Stimulated activated CD8-positive, alpha-beta memory T cell treated with anti-CD3 and anti-CD28 coated beads, Interleukin-15, amount 100 ng/mL, for 4 hours (primary cell): ENCODE results near the gene WDR6.

Experiments
- DNase-seq, 2 donors: peaks; one replicate each; pipeline ENCODE4 v3.0.0-alpha.2; 2020; ENCODE audit warnings: low read depth in 2 of 2

The WDR6 gene, protein sequence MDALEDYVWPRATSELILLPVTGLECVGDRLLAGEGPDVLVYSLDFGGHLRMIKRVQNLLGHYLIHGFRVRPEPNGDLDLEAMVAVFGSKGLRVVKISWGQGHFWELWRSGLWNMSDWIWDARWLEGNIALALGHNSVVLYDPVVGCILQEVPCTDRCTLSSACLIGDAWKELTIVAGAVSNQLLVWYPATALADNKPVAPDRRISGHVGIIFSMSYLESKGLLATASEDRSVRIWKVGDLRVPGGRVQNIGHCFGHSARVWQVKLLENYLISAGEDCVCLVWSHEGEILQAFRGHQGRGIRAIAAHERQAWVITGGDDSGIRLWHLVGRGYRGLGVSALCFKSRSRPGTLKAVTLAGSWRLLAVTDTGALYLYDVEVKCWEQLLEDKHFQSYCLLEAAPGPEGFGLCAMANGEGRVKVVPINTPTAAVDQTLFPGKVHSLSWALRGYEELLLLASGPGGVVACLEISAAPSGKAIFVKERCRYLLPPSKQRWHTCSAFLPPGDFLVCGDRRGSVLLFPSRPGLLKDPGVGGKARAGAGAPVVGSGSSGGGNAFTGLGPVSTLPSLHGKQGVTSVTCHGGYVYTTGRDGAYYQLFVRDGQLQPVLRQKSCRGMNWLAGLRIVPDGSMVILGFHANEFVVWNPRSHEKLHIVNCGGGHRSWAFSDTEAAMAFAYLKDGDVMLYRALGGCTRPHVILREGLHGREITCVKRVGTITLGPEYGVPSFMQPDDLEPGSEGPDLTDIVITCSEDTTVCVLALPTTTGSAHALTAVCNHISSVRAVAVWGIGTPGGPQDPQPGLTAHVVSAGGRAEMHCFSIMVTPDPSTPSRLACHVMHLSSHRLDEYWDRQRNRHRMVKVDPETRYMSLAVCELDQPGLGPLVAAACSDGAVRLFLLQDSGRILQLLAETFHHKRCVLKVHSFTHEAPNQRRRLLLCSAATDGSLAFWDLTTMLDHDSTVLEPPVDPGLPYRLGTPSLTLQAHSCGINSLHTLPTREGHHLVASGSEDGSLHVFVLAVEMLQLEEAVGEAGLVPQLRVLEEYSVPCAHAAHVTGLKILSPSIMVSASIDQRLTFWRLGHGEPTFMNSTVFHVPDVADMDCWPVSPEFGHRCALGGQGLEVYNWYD

DNA sequence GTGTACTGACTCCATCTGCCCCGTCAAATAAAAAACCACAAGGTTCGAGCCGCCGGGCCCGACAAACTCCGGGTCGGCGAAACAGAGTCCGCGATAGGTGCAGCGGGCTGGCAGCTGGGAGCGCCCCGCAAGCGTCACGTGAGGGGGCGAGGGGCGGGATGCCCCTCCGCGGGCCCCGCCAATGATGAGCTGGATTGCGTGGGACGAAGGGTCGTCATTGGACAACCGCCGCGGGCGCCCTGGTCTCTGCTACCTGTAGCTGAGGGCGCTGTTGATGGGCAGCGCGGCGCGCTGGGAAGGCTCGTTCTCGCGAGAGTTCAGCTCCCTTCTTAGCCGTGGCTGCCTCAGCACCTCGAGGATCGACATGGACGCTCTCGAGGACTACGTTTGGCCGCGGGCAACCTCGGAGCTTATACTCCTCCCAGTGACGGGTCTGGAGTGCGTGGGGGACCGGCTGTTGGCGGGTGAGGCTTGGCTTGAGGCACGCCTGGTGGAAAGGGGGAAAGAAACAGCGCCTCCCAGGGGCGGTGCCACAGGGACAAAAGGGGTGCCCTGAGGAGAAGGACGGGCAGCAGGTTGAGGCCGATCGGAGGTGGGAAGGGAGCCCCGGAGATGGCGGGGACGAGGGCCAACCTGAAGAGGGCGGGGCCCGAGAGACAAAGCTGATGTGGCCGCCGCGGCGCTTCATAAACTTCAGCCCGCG is at the start of gene WDR6:
WDR6 (plus strand) TSS at position 324 of the 703 bp plus-strand sequence; CDS start at position 365, 41 bp downstream.
- peak; percentile 92 to 95 for DNase-seq

DNA sequence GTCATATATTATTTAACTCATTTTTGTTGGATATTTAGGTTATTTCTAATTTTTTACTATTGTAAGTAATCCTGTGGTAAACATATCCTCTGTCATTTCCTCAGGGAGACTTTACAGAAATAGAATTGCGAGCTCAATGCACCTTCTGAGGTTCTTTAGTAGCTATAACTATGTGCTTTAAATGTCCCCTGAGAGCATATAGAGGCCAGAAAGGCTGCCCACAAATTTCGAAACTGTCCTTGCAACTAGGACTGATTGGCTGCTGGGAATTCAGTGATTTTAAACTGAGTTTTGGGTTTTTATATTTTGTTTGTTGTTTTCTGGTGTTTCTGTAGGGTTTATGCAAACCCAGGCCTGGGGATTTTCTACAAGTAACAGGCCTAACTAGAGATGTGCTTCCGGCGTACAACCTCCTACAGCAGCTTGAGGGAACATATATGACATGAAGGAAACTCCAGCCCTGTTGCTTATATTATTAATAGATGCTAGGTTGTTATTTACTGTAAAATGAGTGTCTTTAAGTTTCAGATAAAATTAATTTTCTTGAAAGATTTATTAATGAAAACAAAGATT is 46.3 kb upstream of the WDR6 start:
- DNase-seq = no peak

DNA sequence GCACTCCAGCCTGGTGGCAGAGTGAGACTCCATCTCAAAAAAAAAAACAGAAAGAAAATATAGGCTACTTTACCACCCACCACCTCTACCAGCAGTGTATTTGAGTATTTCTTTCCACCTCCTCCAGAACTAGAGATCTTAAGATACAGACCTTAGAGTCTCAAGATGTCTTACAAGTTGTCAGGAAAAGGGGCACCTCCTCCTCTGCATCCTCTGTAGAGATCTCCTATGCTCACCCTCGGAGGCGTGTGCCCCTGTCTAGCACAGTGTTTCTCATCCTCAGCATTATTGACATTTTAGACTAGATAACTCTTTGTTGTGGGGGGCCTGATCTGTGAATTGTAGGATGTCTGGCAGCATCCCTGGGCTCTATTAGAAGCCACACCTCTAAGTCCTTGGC is 44.9 kb upstream of the WDR6 start:
- no peak for DNase-seq

DNA sequence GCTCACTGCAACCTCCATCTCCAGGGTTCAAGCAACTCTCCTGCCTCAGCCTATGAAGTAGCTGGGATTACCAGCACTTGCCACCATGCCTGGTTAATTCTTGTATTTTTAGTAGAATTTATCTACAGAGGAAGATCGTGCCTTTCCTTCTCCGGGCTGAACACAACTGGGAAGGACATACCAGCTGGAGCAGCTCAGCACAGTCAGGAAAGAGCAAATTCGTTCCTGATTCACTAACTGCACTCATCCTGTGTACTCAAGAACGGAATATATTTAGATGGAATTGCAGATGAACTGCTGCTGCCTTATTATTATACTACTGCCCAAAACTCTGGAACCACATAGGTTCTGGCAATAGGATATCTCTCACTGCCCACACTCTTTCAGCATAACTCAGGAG is 44.3 kb upstream of the WDR6 start:
- no peak for DNase-seq

DNA sequence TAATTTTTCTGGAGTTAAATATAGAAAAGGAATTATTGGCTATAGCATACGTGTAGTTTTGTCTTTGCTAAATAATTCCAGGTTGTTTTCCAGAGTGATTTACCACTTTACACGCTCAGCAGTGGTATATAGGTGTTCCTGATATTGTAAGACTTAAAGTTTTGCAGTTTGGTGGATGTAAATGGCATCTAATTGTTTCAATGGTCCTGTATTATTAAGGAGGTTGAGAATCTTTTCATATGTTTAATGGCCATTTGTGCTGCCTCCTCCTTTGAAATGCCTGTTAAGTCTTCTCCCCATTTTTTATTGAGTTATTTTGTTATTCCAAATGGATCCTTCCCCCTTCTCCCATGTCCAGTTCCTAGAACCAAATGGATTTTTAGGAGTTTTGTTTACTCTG is 43.6 kb upstream of the WDR6 start:
- DNase-seq = no peak

DNA sequence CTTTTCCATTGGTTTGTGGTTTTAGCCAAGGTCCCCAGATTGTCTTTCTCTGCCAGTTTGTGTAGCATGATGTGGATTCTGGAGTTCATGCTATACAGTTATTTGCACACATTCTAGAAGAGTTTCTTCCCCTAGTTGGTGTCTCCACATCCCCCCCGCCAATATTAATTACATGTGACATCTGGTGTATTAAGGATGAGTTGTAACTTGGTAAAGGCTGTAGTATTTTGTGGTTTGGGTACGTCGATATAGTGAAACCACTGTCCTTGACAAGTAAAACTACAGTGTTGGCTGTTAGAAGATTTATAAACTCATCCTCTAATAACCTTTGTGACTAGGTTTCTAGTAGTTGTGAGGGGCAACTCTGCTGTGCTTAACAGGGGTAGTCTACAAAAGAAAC is 40.8 kb upstream of the WDR6 start:
- DNase-seq = no peak

DNA sequence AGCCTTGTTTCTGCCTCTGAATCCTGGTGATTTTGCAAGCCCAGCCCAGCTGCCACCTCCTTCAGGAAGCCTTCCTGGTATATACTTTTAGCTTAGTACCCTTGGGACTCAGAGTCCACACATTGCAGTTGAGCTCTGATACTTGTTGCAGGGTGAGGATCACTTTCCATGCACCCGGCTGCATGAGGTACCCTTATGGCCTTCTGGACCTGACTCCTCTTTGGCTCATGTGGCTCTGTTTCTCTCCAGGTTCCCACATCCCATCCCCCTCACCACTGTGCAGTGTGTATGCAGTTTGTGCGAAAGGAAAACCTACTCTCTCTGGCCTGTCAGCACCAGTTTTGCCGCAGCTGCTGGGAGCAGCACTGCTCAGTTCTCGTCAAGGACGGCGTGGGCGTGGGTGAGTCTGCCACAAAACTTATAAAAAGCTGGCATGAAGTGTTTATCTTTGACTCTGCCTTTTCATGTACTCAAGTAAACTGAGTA is 40.3 kb upstream of the WDR6 start:
- no peak for DNase-seq

DNA sequence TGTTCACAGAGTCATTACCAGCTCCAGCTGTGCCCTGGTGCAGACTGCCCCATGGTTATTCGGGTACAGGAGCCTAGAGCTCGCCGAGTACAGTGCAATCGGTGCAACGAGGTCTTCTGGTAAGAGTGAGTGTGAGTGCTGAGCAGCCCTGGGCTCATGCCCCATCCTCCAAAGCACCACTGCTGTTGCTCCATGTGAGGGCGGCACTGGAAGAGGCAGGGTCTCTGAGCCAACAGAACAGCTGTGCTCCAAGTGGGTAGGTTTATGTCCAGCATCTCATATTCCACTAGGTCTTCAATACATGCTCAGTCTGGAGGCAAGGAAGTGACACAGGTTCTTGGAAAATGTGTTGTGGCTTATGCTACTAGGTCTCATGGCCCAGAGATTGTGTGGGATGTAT is 36.6 kb upstream of the WDR6 start:
- no peak for DNase-seq

DNA sequence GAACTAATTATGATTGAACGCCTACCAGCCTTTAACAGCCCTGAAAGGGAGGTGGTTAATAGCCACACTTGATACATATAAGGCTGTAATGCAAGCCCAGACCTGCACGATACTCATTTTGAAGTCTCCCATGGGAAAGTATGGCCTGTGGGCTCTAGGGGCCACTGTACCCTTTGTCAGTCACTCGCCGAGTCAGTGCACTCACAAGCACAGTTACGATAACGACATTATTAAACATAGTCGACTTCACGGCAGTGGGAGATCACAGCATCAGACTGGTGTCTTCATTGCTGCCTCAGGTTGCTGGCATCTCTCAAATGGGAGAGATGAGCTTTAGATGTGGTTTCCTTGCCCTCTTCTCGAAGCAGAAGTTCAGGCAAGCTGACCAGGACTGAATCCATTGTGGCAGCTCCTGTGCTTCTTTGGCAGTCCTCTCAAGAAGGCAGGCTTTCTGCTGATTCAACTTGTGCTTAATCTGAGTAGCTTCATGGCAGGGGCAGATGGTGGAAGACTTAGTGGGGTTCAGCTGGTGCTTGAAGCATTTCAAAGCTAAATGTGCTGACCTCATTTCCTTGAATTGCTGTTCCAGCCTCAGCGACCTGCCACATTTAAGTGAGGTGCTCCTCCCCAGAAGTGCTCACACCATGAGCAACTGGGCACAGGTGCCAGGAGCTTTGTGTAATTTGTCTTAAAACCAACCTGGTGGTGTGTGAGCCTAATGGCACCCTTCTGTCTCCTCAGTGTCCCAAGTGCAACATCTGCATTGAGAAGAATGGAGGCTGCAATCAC is 32.9 kb upstream of the WDR6 start:
- no peak for DNase-seq

DNA sequence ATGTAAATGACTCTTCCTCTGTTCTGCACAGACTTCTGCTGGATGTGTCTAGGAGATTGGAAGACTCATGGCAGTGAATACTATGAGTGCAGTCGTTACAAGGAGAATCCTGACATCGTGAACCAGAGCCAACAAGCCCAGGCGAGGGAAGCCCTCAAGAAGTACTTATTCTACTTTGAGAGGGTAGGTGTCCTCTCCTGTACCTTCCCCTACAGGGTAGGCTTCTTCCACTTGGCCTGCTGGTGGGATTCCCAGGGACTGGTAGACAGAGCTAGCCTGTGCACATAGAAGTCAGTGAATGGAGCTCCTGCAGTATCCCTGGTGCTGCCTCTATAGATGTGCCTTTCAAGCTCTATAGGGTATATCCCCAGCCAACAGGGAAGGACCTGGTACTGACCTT is 27.7 kb upstream of the WDR6 start:
- DNase-seq = no peak

DNA sequence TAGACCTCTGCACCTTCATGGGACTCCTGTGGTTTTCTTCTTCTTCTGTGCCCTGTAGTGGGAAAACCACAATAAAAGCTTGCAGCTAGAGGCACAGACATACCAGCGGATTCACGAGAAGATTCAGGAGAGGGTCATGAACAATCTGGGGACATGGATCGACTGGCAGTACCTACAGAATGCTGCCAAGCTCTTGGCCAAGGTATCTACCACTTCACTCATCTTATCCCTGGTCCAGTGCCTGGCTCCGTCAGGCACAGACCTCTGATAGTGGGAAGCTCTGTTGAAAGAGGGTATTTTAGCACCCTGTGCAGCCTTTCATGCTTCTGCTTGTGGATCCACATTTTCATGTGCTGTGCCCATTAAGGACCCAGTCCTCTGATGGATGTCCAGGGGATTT is 26.9 kb upstream of the WDR6 start:
- DNase-seq = no peak

DNA sequence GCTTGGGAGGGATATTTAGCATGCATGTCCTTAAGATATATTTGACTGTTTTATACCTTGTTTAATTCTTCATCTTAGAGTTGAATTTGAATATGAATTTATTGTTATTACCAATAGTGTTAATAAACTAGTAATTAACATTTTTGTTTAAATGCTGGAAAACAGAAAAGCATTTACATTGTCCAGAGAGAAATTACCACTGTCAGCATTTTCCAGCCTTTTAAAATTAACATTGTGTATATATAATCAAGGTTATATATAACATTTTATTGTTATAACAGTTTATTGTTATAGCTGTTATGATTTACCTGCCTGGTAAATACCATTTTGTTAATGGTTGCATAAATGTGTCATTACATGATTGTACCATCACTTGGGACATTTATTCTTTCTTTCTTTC is 25.2 kb upstream of the WDR6 start:
- DNase-seq = no peak

DNA sequence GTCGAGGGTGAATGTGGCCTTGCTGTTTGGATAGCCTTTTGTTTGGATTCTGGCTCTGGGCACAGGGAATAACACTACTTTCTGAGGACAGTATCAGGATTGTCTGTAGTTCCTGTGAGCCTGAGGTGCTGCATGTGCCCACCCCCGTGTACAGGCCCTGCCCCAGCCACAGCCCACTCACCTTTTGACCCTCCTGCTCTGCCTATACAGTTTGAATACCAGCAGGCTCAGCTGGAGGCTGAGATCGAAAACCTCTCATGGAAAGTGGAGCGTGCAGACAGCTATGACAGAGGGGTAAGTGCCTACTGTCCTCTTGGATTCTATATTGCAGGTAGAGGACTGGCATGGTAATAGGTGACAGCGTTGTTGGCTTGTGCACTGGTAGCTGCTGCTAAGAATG is 24.5 kb upstream of the WDR6 start:
- DNase-seq = no peak

DNA sequence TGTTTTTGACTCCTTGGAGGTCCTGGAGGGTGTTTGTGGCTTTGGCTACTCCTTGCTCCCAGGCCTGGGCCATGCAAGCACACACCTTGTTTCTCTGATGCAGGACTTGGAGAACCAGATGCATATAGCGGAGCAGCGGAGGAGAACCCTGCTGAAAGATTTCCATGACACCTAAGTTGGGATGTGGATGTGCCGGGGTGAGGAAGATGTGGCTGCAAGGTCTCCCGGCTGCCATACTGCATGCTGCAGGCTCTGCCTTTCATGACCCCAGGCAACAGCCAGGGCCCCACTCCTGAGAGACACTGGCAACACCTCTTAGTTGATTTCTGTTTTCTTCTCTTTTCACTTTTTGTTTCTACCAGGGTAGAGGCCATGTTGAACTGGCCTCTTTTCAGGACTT is 24.1 kb upstream of the WDR6 start:
- DNase-seq = no peak

DNA sequence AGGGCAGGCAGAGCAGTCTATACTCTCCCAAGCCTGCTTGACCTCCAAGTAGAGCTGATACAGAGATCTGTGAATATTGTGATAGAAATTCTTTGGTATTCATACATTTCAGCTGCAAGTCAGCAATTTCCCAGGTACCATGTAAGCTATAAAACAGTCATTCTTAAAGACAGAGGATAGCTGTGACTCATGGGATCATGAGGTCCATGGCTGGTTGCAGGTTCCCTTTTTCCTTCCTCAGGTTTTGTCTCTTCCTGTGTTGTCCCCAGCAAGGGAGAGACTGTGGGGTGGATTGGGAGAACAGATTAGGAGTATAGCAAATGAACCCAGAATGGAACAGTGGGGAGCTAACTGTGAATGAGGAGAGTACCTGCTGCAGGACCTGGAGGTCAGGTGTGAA is 22.5 kb upstream of the WDR6 start:
- no peak for DNase-seq

DNA sequence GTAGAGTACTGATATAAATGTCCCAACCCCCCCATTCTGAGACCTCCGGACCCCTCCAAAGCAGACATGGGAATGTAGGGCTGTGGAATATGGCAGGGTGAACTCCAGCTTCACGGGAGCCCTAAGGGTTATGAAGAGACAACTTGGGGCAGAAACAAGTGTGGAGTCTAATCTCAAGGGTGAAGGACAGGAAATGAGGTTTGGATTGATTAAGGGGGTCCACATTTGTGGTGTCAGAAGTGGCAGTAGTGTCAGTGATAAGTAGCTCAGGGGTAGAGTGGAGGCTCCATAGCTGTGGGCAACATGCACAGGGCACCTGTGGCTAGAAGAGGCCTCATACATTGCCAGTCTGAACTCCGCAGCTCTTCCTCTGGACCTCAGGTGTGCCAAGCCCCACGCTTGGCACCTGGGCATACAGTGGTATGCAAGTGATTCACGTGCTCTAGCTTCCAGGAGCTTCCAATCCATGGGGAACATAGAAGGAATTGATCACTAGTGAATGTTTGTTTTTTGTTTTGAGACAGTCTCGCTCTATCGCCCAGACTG is 21.3 kb upstream of the WDR6 start:
- no peak for DNase-seq

DNA sequence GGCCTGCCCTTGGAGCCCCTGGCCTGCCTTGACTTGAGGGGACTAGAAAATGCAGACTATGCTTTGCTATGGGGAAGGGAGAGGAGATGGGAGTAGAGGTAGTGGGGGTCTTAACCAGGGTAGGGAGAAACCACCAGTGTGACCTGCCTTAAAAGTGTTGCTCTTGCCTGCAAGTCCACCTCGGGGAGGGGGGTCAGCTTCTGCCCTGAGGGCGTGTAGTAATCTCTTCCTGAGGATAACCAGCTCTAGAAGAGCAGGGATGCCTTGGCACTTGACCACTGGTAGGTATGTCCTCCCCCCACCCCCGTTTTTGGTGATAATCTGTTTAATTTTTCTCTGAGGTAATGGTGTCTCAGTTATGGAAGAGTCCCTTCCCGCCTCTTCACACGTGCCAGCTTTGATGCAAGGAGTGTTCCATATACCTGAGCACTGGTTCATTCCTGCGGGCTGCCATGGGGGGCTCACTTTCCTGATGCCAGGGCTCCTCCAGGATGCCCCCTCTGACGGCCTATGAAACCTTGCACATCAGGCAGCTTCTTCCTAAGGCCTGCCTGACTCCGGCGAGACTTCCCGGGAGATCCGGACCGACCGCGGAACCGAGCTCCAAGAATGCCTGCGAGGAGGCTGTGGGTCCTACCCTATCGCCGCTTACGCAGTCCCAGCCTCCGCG is 17.9 kb upstream of the WDR6 start:
- no peak for DNase-seq

DNA sequence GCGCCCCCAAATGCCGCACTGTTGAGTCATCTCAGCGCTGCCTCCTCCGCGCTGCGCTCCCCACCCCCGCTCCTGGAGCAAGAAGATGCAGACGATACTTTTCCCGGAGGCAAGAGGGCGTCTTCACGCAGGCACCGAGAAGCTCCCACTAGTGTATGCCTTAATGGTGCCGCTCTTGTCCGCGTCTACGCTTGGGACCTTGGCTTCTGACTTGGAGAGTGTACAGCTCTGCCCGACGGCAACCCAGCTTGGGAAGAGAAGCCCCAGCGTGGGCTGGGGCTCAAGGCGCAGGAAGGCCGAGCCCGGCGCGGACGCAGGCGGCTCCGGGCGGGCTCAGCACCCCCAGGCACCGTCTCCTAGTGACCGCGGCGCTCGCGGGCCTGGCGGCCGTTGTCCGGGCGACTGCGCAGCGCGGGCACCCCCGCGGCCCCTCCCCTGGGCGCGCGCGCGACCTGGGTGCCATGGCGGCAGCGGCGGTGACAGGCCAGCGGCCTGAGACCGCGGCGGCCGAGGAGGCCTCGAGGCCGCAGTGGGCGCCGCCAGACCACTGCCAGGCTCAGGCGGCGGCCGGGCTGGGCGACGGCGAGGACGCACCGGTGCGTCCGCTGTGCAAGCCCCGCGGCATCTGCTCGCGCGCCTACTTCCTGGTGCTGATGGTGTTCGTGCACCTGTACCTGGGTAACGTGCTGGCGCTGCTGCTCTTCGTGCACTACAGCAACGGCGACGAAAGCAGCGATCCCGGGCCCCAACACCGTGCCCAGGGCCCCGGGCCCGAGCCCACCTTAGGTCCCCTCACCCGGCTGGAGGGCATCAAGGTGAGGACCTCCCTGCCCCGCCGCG is 17.2 kb upstream of the WDR6 start, which contains the start of gene P4HTM:
P4HTM (plus strand) TSS at position 446 of the 840 bp plus-strand sequence; CDS start at position 462, 16 bp downstream.
- peak; percentile 75 to 77 for DNase-seq
